Ishikawa (cell line): ENCODE measurements around the gene PA2G4.
"Not testable (repeated sequence)": the region's sequence is repeated elsewhere in the genome, so short reads cannot be mapped to it uniquely, and the experiment has no call there.

Source experiments
- CEBPB ChIP-seq: IDR thresholded peaks from 2 replicates; pipeline ENCODE4 v1.6.1; 2012
- CREB1 ChIP-seq: IDR thresholded peaks from 2 replicates; pipeline ENCODE4 v1.6.1; 2012; ENCODE audit warnings: low read depth
- EP300 ChIP-seq: IDR thresholded peaks from 2 replicates; pipeline ENCODE4 v1.6.1; 2012; ENCODE audit warnings: borderline replicate concordance
- NFIC ChIP-seq: IDR thresholded peaks from 2 replicates; pipeline ENCODE4 v1.6.1; 2012
- RAD21 ChIP-seq: IDR thresholded peaks from 2 replicates; pipeline ENCODE4 v1.6.1; 2012; ENCODE audit warnings: low read depth
- TAF1 ChIP-seq: IDR thresholded peaks from 2 replicates; pipeline ENCODE4 v1.6.1; 2012; ENCODE audit warnings: low read depth, mild to moderate bottlenecking
- YY1 ChIP-seq: IDR thresholded peaks from 2 replicates; pipeline ENCODE4 v1.6.1; 2012; ENCODE audit warnings: low read depth
- TF ChIP-seq, protein P1 (sequence below): IDR thresholded peaks from 2 replicates; pipeline ENCODE4 v1.6.1; 2012
- TF ChIP-seq, protein P2 (sequence below): IDR thresholded peaks from 2 replicates; pipeline ENCODE4 v1.6.1; 2012; ENCODE audit warnings: low read depth, mild to moderate bottlenecking

DNA sequence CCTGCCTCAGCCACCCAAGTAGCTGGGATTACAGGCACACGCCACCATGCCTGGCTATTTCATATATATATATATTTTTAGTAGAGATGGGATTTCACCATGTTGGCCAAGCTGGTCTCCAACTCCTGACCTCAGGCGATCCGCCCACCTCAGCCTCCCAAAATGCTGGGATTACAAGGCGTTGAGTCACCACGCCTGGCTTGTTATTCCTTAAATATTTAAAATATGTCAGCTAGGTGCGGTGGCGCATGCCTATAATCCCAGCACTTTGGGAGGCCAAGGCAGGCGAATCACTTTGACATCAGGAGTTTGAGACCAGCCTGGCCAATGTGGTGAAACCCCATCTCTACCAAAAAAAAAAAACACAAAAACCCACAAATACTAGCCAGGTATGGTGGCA lies 44.4 kb upstream of the PA2G4 start:
- TF ChIP-seq, protein P1, sequence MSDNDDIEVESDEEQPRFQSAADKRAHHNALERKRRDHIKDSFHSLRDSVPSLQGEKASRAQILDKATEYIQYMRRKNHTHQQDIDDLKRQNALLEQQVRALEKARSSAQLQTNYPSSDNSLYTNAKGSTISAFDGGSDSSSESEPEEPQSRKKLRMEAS, result not testable (repeated sequence)
- TF ChIP-seq RAD21, TAF1, NFIC, EP300, YY1, CREB1, CEBPB: not testable (repeated sequence)
- TF ChIP-seq, protein P2, sequence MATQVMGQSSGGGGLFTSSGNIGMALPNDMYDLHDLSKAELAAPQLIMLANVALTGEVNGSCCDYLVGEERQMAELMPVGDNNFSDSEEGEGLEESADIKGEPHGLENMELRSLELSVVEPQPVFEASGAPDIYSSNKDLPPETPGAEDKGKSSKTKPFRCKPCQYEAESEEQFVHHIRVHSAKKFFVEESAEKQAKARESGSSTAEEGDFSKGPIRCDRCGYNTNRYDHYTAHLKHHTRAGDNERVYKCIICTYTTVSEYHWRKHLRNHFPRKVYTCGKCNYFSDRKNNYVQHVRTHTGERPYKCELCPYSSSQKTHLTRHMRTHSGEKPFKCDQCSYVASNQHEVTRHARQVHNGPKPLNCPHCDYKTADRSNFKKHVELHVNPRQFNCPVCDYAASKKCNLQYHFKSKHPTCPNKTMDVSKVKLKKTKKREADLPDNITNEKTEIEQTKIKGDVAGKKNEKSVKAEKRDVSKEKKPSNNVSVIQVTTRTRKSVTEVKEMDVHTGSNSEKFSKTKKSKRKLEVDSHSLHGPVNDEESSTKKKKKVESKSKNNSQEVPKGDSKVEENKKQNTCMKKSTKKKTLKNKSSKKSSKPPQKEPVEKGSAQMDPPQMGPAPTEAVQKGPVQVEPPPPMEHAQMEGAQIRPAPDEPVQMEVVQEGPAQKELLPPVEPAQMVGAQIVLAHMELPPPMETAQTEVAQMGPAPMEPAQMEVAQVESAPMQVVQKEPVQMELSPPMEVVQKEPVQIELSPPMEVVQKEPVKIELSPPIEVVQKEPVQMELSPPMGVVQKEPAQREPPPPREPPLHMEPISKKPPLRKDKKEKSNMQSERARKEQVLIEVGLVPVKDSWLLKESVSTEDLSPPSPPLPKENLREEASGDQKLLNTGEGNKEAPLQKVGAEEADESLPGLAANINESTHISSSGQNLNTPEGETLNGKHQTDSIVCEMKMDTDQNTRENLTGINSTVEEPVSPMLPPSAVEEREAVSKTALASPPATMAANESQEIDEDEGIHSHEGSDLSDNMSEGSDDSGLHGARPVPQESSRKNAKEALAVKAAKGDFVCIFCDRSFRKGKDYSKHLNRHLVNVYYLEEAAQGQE, result not testable (repeated sequence)
